HEK293 (cell line): Measurements from ENCODE around the gene GLRX5.

Experiments used
- CTCF ChIA-PET: fragments of 350-600 bp; formaldehyde crosslinking; extraction: SDS; loops from one replicate; lab custom pipeline; 2021; ENCODE audit warnings: antibody characterized with exemption; lab: Yijun Ruan, JAX
- POLR2A ChIA-PET: fragments of 300-600 bp; formaldehyde crosslinking; extraction: SDS; loops from one replicate; lab custom pipeline; 2020; ENCODE audit warnings: antibody characterized with exemption, inconsistent platforms; lab: Yijun Ruan, JAX
- H3K27ac ChIP-seq: fragments of 200-500 bp; sonication (Bioruptor generic); 2 replicates; pipeline ENCODE4 v1.5.1; 2014; ENCODE audit warnings: low read depth, low read length, control low read depth, inconsistent platforms; ENCODE audit errors: extremely low read depth
- H3K36me3 ChIP-seq, 2 experiments: fragments of 200-500 bp in 1 of 2; sonication (Bioruptor generic) in 1 of 2; 1 replicate in 1 of 2; 2 replicates in 1 of 2; pipeline ENCODE4 v1.5.1; 2014 to 2017; ENCODE audit warnings: inconsistent platforms in 2 of 2, low read length in 2 of 2; ENCODE audit not compliant: control insufficient read depth in 2 of 2, insufficient read depth in 1 of 2
- H3K4me1 ChIP-seq: fragments of 200-500 bp; sonication (Bioruptor generic); 2 replicates; pipeline ENCODE4 v1.5.1; 2014; ENCODE audit warnings: mild to moderate bottlenecking, low read length, inconsistent platforms; ENCODE audit not compliant: control insufficient read depth, insufficient read depth
- H3K4me3 ChIP-seq: 2 replicates; pipeline ENCODE4 v1.5.1; 2011; ENCODE audit warnings: low read depth, mild to moderate bottlenecking, control low read depth, low read length, moderate library complexity
- H3K9me3 ChIP-seq: fragments of 200-500 bp; sonication (Bioruptor generic); 2 replicates; pipeline ENCODE4 v1.5.1; 2014; ENCODE audit warnings: low read depth, low read length, inconsistent platforms; ENCODE audit not compliant: control insufficient read depth, insufficient read depth
- ATF2 ChIP-seq: fragments of 450-650 bp; formaldehyde crosslinking; IDR thresholded peaks from 2 replicates; pipeline ENCODE4 v1.5.1; 2016; ENCODE audit warnings: missing biosample characterization, missing genetic modification characterization, low read depth
- BCL11B ChIP-seq: fragments of 450-650 bp; formaldehyde crosslinking; IDR thresholded peaks from 2 replicates; pipeline ENCODE4 v1.5.1; 2016; ENCODE audit warnings: low read depth, missing biosample characterization, missing genetic modification characterization
- GLIS1 ChIP-seq: fragments of 450-650 bp; formaldehyde crosslinking; IDR thresholded peaks from 2 replicates; pipeline ENCODE4 v1.5.1; 2016; ENCODE audit warnings: missing biosample characterization, missing genetic modification characterization
- IKZF3 ChIP-seq: fragments of 450-650 bp; IDR thresholded peaks from 2 replicates; pipeline ENCODE4 v1.5.0; 2018; ENCODE audit warnings: missing biosample characterization, mild to moderate bottlenecking, missing genetic modification characterization, moderate library complexity
- MZF1 ChIP-seq: fragments of 450-650 bp; formaldehyde crosslinking; IDR thresholded peaks from 2 replicates; pipeline ENCODE4 v1.5.1; 2017; ENCODE audit warnings: missing biosample characterization, missing genetic modification characterization, borderline replicate concordance
- SCRT1 ChIP-seq: fragments of 450-650 bp; formaldehyde crosslinking; IDR thresholded peaks from 2 replicates; pipeline ENCODE4 v1.5.1; 2016; ENCODE audit warnings: missing biosample characterization, missing genetic modification characterization, borderline replicate concordance
- SETDB1 ChIP-seq: IDR thresholded peaks from one replicate; pipeline ENCODE4 v1.6.1; 2017; ENCODE audit warnings: mild to moderate bottlenecking, low read length, moderate library complexity, mixed read lengths; ENCODE audit not compliant: insufficient read length
- ZBTB17 ChIP-seq: fragments of 450-650 bp; formaldehyde crosslinking; IDR thresholded peaks from 2 replicates; pipeline ENCODE4 v1.5.1; 2016; ENCODE audit warnings: missing biosample characterization, missing genetic modification characterization
- ZBTB48 ChIP-seq: fragments of 450-650 bp; formaldehyde crosslinking; IDR thresholded peaks from 2 replicates; pipeline ENCODE4 v1.5.1; 2016; ENCODE audit warnings: missing biosample characterization, missing genetic modification characterization
- ZBTB7A ChIP-seq: fragments of 450-650 bp; formaldehyde crosslinking; IDR thresholded peaks from 2 replicates; pipeline ENCODE4 v1.5.1; 2016; ENCODE audit warnings: low read depth, missing biosample characterization, missing genetic modification characterization
- ZNF23 ChIP-seq: fragments of 450-650 bp; formaldehyde crosslinking; IDR thresholded peaks from 2 replicates; pipeline ENCODE4 v1.5.1; 2016; ENCODE audit warnings: missing biosample characterization, missing genetic modification characterization, borderline replicate concordance
- ZNF335 ChIP-seq: fragments of 450-650 bp; formaldehyde crosslinking; conservative IDR thresholded peaks from 2 replicates; pipeline ENCODE4 v1.5.1; 2016; ENCODE audit warnings: missing biosample characterization, missing genetic modification characterization
- ZNF426 ChIP-seq: fragments of 450-650 bp; formaldehyde crosslinking; IDR thresholded peaks from 2 replicates; pipeline ENCODE4 v1.5.1; 2017; ENCODE audit warnings: missing biosample characterization, missing genetic modification characterization, mild to moderate bottlenecking, inconsistent platforms, moderate library complexity
- ZNF600 ChIP-seq: fragments of 450-650 bp; formaldehyde crosslinking; IDR thresholded peaks from 2 replicates; pipeline ENCODE4 v1.5.1; 2016; ENCODE audit warnings: missing biosample characterization, missing genetic modification characterization
- ZNF624 ChIP-seq: fragments of 450-650 bp; formaldehyde crosslinking; IDR thresholded peaks from 2 replicates; pipeline ENCODE4 v1.5.1; 2017; ENCODE audit warnings: missing biosample characterization, missing genetic modification characterization
- ZNF629 ChIP-seq: fragments of 450-650 bp; formaldehyde crosslinking; IDR thresholded peaks from 2 replicates; pipeline ENCODE4 v1.5.1; 2017; ENCODE audit warnings: missing biosample characterization, missing genetic modification characterization
- ZNF791 ChIP-seq: fragments of 450-650 bp; formaldehyde crosslinking; IDR thresholded peaks from 2 replicates; pipeline ENCODE4 v1.5.1; 2016; ENCODE audit warnings: missing biosample characterization, missing genetic modification characterization
- ZSCAN16 ChIP-seq: fragments of 450-650 bp; formaldehyde crosslinking; IDR thresholded peaks from 2 replicates; pipeline ENCODE4 v1.5.1; 2016; ENCODE audit warnings: missing biosample characterization, missing genetic modification characterization

GLRX5 gene

GRCh38 chr14:95536036-95536593 is 1.3 kb downstream of the GLRX5 start (continued):
- TF ChIP-seq BCL11B (tag by site-specific recombination) (no peak), ZBTB7A (tag by site-specific recombination) (no peak), ZNF600 (no peak), IKZF3 (tag by site-specific recombination) (peak; percentile 13; the same call in 1 of the 2 replicates)

- ChIA-PET POLR2A (no interaction called here), CTCF (interaction anchor here (1.3 kb wide), 1 partner anchor 9 kb away, joined by 12 read pairs; no protein-coding TSS in a partner anchor)
- Histone ChIP-seq H3K9me3 (no peaks in the 10 kb centered on the region), H3K4me3 (peak overlapping the region; percentile 8; the same call in 1 of the 2 replicates), H3K4me1 (peaks cover 25% of the 10 kb centered on the region), H3K27ac (no peak overlapping the region), H3K36me3 (peaks cover 0 to 8% of the 10 kb centered on the region in 2 experiments; a peak in 1 of 3 replicates)
- TF ChIP-seq SCRT1 (0 out of 2 replicates have a peak, but pooled peaks have one; percentile 38), ZNF426 (tag by site-specific recombination) (no peak)
Measured at GRCh38 chr14:95536671-95537070, 1.8 kb downstream of the GLRX5 start.

GRCh38 chr14:95537298-95538089 is 2.6 kb downstream of the GLRX5 start:
- ChIA-PET CTCF (interaction anchor here (0.5 to 3.3 kb wide), 3 partner anchors 10 to 95 kb away, joined by 3 to 14 read pairs (median 3); no protein-coding TSS in a partner anchor), POLR2A (no interaction called here)
- Histone ChIP-seq H3K4me3 (no peak overlapping the region), H3K9me3 (no peaks in the 10 kb centered on the region), H3K4me1 (peaks cover 20% of the 10 kb centered on the region), H3K36me3 (peaks cover 0 to 3% of the 10 kb centered on the region in 2 experiments; a peak in 1 of 3 replicates), H3K27ac (no peak overlapping the region)
- TF ChIP-seq MZF1: 0 out of 2 replicates have a peak, but pooled peaks have one; percentile 49
- TF ChIP-seq ZNF335 (tag by site-specific recombination): peak; percentile 54
- TF ChIP-seq SETDB1: no peak
- no peak for TF ChIP-seq ZSCAN16 (tag by site-specific recombination)
- TF ChIP-seq ZNF629 (tag by site-specific recombination): no peak
- TF ChIP-seq ZNF600: peak; percentile 27; the same call in 1 of the 2 replicates

GRCh38 chr14:95538801-95539509 is 4.1 kb downstream of the GLRX5 start:
- CTCF ChIA-PET: interaction anchor here (0.6 to 3.3 kb wide), 4 partner anchors 12 to 138 kb away, joined by 3 to 14 read pairs (median 4); no protein-coding TSS in a partner anchor
- H3K27ac ChIP-seq: no peak overlapping the region
- POLR2A ChIA-PET: no interaction called here
- TF ChIP-seq ZNF791 (tag by site-specific recombination) (no peak), ZNF23 (tag by site-specific recombination) (no peak), ZBTB48 (tag by site-specific recombination) (0 out of 2 replicates have a peak, but pooled peaks have one; percentile 47), ZBTB17 (0 out of 2 replicates have a peak, but pooled peaks have one; percentile 28), ZNF600 (peak; percentile 52; the same call in 1 of the 2 replicates), ZNF624 (tag by site-specific recombination) (no peak), ATF2 (tag by site-specific recombination) (peak; percentile 59; the same call in 1 of the 2 replicates), GLIS1 (tag by site-specific recombination) (0 out of 2 replicates have a peak, but pooled peaks have one; percentile 14), ZNF629 (tag by site-specific recombination) (0 out of 2 replicates have a peak, but pooled peaks have one; percentile 27)
- peaks cover 0 to under 1% of the 10 kb centered on the region in 2 experiments; a peak in 1 of 3 replicates for H3K36me3 ChIP-seq
- no peaks in the 10 kb centered on the region for H3K9me3 ChIP-seq
- H3K4me3 ChIP-seq: no peak overlapping the region
- H3K4me1 ChIP-seq: peaks cover 17% of the 10 kb centered on the region
